Activated CD4-positive, CD25-positive, alpha-beta regulatory T cell treated with anti-CD3 and anti-CD28 coated beads, Interleukin-2, amount 50 U/mL, for 72 hours (primary cell): ENCODE results near the gene ZNF497.
"Not testable (repeated sequence)": the region's sequence is repeated elsewhere in the genome, so short reads cannot be mapped to it uniquely, and the experiment has no call there.

Experiments
- DNase-seq: peaks from one replicate; pipeline ENCODE4 v3.0.0; 2021

ZNF497 gene

DNA sequence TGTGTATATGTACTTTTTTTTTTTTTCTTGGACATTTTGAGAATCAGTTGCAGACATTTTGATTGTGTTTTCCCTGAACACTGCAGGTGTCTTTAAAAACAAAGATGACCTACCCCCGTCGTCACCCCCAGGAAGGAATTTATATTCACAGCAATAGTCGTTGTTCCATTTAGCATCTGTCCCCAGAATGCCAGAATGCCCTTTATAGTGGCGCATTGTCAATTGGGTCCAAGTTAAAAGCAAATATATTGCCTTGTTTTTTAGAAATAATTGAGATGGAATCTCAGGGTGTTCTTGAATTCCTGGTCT, 31.1 kb upstream of the ZNF497 start:
- DNase-seq, result no peak

DNA sequence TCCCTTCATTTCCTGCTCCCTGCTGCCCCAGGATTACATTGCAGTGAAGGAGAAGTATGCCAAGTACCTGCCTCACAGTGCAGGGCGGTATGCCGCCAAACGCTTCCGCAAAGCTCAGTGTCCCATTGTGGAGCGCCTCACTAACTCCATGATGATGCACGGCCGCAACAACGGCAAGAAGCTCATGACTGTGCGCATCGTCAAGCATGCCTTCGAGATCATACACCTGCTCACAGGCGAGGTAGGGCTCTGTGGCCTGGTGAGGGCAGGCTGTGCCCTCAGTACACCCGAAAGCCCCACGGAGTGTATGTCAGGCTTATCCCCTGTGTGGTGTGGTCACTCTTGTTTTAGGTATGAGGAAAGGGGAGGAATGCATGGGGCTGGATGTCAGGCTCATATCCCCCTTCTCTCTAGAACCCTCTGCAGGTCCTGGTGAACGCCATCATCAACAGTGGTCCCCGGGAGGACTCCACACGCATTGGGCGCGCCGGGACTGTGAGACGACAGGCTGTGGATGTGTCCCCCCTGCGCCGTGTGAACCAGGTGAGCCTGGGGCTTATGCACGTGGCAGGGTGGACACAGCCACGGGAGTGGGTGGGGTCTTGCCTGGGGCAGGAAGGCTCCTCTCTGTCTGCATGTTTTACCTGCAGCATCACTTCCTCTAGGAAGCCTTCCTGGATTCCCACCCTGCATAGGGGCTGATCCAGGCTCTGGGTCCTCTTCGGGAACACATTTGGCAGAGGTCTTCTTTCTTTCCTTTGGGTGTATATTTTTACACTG, 30.6 kb upstream of the ZNF497 start:
- DNase-seq, result no peak

DNA sequence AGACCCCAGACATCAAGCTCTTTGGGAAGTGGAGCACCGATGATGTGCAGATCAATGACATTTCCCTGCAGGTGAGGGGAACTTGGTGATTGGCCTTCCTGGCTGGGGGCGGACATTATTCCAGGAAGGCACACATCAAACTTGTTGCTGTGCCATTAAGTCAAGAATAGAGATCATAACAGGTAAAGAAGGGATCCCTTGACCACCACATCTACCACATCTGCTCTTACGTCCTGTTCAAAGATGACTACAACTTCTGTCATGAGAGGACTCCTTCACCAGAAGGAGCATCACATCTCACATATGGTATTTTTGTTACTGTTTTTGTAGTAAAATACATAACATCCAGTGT, 25.6 kb upstream of the ZNF497 start:
- no peak for DNase-seq

DNA sequence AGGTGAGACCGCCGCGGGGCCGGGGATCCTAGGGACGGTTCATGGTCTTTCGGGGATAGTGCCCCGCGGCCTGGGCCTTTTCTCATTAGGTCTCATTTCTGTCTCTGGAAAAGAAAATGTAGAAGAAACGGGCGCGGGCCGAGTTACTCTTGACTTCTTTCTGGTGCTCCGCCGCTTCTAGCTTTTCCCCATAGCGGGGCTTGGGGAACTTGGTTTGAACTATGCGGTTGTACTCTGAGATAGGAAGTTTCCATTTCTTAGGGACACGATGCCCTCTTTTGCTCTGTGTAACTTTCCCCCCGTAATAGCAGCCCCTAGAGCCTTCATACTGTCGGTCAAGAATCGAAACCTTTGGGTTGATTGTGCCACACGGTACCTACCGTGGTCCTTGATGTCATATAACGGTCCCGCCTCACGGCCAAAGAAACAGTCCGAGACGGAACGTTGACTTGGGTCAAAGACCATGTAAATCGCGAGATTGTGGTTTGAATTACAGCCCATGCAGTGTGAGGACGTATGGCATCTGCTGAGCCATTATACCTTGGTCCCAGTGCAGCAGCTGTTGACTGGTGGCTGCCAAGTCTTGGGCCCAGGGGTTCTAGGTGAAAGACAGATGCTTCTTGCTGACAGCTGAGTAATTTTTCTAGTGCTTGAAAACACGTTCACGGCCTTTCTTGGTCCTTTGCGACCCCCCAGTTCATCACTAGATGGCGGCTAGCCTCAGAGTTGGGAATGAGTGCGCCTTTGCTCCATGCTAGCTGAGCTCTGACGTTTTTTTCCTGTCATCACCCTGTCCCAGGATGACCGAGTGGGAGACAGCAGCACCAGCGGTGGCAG, 25.0 kb upstream of the ZNF497 start:
- no peak for DNase-seq

DNA sequence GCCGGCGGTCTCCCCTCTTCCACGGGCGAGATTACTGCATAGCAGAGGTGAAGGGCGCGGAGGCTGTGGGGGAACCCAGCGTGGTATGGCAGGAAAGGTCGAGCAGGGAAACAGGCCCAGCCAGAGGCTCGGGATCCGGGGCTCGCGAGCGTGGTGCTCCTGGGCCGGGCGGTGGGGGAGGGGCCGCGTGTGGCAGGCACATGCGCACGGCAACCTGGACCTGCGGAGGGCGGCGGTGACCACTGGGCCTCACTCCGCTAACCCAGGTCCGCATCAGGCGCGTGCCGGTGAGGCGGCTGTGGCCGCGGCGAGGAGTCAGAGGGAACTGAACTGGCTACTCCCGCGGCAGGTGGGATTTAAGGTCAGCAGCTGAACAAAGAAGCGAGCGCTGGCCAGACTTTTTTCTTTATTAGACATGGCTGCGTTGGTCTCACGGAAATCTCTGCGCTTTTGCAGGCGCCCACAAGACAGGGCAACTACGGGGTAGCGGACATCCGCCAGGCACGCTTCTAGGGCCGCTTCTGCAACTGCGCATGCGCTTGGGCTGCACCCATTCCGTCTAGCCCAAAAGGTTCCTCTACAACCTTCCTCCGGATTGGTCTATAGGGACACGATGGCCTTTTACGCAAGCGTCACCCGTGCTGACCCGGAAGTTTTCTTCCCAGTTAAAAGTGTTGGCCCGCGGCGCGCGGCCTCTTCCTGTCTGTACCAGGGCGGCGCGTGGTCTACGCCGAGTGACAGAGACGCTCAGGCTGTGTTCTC, 24.2 kb upstream of the ZNF497 start, which contains the start of gene RPS5:
RPS5 (plus strand) TSS at position 694 of the 762 bp plus-strand sequence. CDS start 869 bp downstream, outside the sequence.
- peak; percentile 87 for DNase-seq

- no peak for DNase-seq
These were observed 23.5 kb upstream of the ZNF497 start for GRCh38 chr19:58385891-58386575.

GRCh38 chr19:58385313-58385890, 22.9 kb upstream of the ZNF497 start:
- no peak for DNase-seq

DNA sequence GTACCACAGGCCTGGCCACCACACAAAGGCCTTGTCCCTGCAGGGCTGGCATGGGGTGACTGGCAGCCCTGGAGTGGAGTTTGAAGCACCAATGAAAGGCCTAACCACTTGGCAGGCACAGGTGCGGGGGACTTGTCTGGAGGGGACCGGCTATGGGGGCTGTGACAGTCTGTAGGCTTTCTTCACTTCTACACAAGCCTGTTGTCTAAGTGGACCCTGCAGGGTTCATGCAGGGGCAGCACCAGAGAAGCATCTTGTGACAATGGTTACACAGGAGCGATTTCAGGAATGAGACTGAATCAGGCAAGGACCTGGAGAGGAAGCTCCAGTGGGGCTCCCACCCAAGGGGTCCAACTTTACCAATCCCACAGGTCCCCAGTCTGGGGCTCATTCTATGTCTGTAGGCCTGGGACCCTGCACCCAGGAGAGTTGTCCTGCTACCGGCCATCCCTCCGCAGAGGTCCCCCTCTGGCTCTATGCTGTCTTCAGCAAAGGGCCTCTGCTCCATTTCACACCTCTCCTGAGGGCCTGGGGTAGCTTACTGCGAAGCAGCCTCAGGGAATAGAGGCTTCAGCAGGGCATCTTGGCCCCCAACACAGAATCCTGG, 20.5 kb upstream of the ZNF497 start:
- no peak for DNase-seq

DNA sequence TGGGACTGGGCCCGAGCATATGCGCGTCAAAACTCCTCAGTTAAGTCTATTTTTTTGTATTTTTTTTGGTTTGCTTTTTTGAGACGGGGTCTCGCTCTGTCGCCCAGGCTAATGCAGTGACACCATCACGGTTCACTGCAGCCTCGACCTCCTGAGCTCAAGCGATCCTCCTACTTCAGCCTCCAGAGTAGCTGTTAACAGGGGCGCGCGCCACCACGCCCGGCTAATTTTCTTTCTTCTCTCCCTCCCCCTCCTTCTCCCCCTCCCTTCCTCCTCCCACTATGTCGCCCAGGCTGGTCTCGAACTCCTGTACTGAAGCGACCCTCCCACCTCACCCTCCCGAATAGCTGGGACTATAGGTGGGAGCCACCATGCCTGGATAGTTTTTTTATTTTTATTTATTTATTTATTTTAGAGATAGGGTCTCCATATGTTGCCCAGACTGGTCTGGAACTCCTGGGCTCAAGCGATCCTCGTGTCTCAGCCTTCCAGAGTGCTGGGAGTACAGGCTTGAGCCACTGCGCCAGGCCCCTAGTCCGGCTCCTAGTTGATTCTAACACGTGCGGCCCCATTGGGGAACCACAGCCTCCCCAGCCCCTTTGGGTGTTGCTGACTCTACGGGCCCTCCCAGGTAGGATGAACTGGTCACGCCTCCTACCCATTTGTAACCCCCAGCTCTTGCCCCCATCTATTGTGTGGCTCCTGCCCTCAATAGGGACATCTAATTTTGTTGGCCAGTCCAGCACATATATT, 19.1 kb upstream of the ZNF497 start:
- DNase-seq, result no peak

GRCh38 chr19:58380662-58381459, 18.3 kb upstream of the ZNF497 start, which contains the start of gene ZNF837:
Gene ZNF837, minus strand, starts transcription at chr19:58381030. Its CDS starts 11,698 bp downstream, at chr19:58369332.
- DNase-seq, result peak; percentile 95

DNA sequence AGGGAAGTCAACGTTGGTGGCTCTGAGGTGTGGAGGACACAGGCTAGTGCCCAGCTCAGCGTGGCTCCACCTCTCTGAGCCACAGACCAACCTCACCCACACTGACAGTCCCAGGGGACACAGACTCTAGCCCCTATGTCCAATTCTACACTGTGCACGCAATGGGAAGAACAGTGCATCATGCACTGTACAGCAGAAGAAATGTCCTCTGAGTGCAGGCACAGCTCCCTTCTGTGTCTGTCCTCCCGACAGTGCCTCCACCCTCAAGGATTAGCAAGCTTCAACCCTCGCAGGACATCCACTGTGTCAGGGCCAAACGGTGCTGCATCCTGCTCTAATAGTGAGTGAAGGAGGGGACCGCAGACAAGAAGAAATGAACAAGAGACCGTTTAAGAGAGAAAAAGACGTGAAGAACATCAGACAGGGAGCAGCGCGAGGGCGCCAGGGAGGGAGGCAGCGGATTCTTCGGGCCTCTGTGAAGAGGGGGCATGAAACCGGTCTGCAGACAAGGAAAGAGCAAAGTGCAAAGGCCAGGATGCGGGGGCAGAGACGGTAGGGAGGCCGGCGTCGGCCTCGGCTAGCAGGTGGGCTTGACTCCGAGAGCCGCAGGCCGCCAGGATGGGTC, 17.6 kb upstream of the ZNF497 start:
- DNase-seq, result no peak

- no peak for DNase-seq
These were observed 16.7 kb upstream of the ZNF497 start for GRCh38 chr19:58379246-58379645.

DNA sequence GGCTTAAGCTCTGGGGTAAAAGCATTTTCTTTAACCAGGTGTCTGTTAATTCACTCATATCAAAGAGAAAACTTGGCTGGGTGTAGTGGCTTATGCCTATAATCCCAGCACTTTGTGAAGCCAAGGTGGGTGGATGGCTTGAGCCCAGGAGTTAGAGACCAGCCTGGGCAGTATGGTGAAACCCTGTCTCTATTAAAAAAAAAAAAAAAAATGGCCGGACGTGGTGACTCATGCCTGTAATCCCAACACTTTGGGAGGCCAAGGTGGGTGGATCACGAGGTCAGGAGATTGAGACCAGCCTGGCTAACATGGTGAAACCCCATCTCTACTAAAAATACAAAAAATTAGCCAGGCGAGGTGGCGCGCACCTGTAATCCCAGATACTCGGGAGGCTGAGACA, 14.2 kb upstream of the ZNF497 start:
- DNase-seq, result not testable (repeated sequence)

- DNase-seq, result no peak
These were observed 11.6 kb upstream of the ZNF497 start for GRCh38 chr19:58374200-58374599.

DNA sequence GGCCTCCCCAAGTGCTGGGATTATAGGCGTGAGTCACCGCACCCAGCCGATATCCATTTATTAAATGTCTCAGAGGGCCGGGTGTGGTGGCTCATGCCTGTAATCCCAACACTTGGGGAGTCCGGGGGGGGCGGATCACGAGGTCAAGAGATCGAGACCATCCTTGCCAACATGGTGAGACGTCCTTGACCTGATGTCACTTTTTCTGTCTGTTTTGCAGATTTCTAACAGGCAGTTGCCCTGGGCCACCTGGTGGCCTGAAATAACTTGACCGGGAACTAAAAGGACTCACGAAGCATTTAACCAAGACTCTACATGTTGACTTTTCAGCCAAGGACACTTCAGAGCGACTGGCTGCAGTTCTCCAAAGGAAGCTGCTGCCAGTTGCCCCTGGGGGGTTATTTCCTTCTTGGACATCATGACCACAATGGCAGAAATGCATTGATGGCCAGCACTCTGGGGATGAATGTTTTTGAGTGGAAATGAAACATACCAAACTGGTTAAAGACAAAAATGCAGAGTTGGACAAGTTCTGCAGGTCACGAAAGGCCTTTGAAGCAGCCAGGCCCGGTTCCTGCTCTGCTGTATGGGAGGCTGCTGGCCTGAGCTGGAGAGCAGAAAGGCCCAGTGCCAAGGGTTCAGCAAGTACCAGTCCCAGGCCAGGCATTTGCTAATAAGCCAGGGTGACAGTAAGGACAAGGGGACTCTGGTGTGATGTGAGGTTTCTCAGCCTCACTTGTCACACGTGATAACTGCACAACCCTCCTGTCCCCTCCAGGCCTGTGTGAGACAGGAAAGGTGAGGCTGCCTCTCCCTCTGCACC, 10.0 kb upstream of the ZNF497 start:
- DNase-seq, result no peak

DNA sequence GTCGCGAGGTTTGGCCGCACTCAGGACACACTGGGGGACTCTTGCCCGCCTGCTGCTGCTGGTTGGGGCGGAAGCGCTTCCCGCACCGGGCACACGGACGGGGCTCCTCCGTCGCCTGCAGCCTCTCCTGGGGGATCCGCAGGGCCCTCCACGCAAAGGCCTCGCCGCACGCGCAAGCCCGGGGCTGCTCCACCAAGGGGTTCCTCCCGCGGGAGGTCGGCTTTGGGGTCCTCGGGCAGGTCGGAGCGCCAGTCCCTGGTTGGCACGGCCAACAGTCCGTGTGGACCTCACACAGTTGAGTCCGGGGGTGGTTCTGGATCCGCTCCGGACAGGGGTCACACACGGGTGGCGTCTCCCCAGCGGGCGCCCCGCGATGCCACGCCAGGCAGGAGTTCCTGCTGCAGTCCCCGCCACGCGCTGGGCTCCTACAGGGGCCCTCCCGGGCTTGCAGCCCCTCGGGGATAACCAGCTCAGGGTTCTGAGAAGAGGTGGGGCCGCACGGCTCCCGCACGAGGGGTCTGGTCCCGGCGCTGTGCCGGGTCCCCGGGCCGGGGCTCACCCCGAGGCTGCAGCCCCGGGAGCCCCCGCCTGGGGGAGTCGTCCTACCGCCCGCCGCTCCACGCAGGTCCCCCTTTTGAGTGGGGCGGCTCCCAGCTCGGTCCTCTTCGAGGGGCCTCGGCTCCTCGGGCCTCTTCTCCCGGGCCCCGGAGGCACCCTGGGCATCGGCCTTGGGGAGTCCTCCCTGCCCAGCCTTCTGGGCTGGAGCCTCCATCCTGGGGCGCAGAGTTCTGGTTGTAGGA, 6.2 kb upstream of the ZNF497 start:
- DNase-seq, result no peak

DNA sequence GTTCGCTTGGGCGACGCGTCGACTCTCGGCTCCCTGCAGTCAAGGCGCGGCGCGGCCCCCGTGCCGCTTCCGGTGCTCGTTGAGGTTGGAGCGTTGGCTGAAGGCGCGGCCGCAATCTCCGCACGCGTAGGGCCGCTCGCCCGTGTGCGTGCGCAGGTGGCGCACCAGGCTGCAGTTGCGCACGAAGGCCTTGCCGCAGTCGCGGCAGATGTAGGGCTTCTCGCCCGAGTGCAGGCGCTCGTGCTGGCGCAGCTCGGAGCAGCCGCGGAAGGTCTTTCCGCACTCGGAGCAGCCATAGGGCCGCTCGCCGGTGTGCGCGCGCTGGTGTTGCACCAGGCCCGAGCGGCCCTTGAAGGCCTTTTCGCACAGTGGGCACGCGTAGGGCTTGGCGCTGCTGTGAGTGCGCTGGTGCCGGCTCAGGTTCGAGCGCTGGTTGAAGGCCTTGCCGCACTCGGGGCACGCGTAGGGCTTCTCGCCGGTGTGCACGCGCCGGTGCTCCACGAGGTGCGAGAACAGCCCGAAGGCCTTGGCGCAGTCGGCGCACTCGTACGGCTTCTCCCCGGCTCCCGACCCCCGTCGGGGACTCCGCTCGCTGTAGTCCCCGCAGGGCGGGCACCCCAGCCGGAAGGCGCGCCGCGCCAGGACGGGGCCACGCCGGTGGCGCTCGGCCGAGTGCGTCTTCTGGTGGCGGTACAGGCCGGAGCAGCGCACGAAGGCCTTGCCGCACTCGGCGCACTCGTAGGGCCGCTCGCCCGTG, 5.3 kb upstream of the ZNF497 start:
- no peak for DNase-seq
